Panc1 (cell line): ENCODE data around the gene MRPS34. TPM values are rescaled to one million over a fixed set of nuclear protein-coding genes. Genes with fewer than 3 reads are reported as not detected.

ENCODE experiments used
- ATAC-seq: fragments of 200-7000 bp; cut with Tn5 transposase; 2 replicates; pipeline ENCODE4 v1.9.1; 2020; ENCODE audit warnings: mild to moderate bottlenecking, moderate library complexity
- BruUV-seq: library from RNA; stranded (reverse); fragments of 400-500 nt; replicated peaks from 2 replicates; lab custom pipeline; 2021; lab: Mats Ljungman, UMichigan
- CTCF ChIA-PET: fragments of 300-600 bp; sonication (Branson Sonifier 250); formaldehyde crosslinking; loops from one replicate; lab custom pipeline; 2022; ENCODE audit warnings: antibody characterized with exemption; lab: Charles Lee
- POLR2A ChIA-PET: fragments of 300-600 bp; sonication (Branson Sonifier 250); formaldehyde crosslinking; loops from one replicate; lab custom pipeline; 2022; ENCODE audit warnings: antibody characterized with exemption; lab: Charles Lee
- DNase-seq: peaks from one replicate; pipeline ENCODE4 v3.0.0-alpha.2; 2010; ENCODE audit warnings: low read depth, low spot score
- H3K27ac ChIP-seq: 2 replicates; pipeline ENCODE4 v1.5.1; 2011; ENCODE audit warnings: mild to moderate bottlenecking, low read length, inconsistent platforms
- H3K27me3 ChIP-seq: fragments of 200-500 bp; sonication (Bioruptor generic); 2 replicates; pipeline ENCODE4 v1.6.0; 2014; ENCODE audit warnings: low read length, inconsistent platforms; ENCODE audit not compliant: control insufficient read depth, insufficient read depth
- H3K36me3 ChIP-seq: fragments of 200-500 bp; sonication (Bioruptor generic); 2 replicates; pipeline ENCODE4 v1.5.1; 2014; ENCODE audit warnings: inconsistent platforms, mild to moderate bottlenecking, low read length, moderate library complexity; ENCODE audit not compliant: control insufficient read depth, insufficient read depth
- H3K4me1 ChIP-seq: 2 replicates; pipeline ENCODE4 v1.5.1; 2011; ENCODE audit warnings: inconsistent platforms, mild to moderate bottlenecking, low read length, moderate library complexity; ENCODE audit not compliant: control insufficient read depth, insufficient read depth
- H3K4me3 ChIP-seq, 2 experiments: 2 replicates each; pipeline ENCODE4 v1.5.1; 2011 to 2012; ENCODE audit warnings: low read depth in 2 of 2, low read length in 2 of 2, mild to moderate bottlenecking in 2 of 2, inconsistent platforms in 1 of 2, moderate library complexity in 1 of 2
- H3K9me3 ChIP-seq: fragments of 200-500 bp; sonication (Bioruptor generic); 2 replicates; pipeline ENCODE4 v1.5.1; 2014; ENCODE audit warnings: low read depth, mild to moderate bottlenecking, inconsistent platforms, low read length, moderate library complexity; ENCODE audit not compliant: control insufficient read depth, insufficient read depth
- POLR2AphosphoS5 ChIP-seq: IDR thresholded peaks from 2 replicates; pipeline ENCODE4 v1.6.1; 2012; ENCODE audit warnings: mild to moderate bottlenecking, low read depth, low read length, moderate library complexity
- SIN3A ChIP-seq: IDR thresholded peaks from 2 replicates; pipeline ENCODE4 v1.6.1; 2012; ENCODE audit warnings: low read depth, mild to moderate bottlenecking, low read length, moderate library complexity, borderline replicate concordance; ENCODE audit not compliant: insufficient read depth
- in situ Hi-C: cut with HindIII; loops from 2 replicates; pipeline ENCODE4 v1.10.0; 2016; ENCODE audit warnings: low sequenced_read_pairs, low pct_unique_long_range_greater_than_20kb
- intact Hi-C: fragments of 100-400 bp; cut with micrococcal nuclease; formaldehyde crosslinking; loops from one replicate; pipeline ENCODE4 v1.10.0; 2022; ENCODE audit not compliant: unreplicated experiment
- total RNA-seq: library from RNA; stranded (reverse); gene quantifications from one replicate; pipeline ENCODE4 v1.2.1, GENCODE V29; 2021; ENCODE audit not compliant: unreplicated experiment
- TF ChIP-seq, protein P1 (sequence below), 2 experiments: IDR thresholded peaks; 2 replicates each; pipeline ENCODE4 v1.6.1; 2011 to 2012; ENCODE audit warnings: low read depth in 2 of 2, control low read depth in 1 of 2, low read length in 1 of 2, mild to moderate bottlenecking in 1 of 2, moderate library complexity in 1 of 2; ENCODE audit not compliant: insufficient read depth in 1 of 2
- TF ChIP-seq, protein P2 (sequence below): fragments of 450-650 bp; IDR thresholded peaks from 2 replicates; pipeline ENCODE4 v1.5.1; 2017; ENCODE audit warnings: mild to moderate bottlenecking

The MRPS34 gene
- total RNA-seq, 1 experiment from 2014 or later: 187 TPM

DNA sequence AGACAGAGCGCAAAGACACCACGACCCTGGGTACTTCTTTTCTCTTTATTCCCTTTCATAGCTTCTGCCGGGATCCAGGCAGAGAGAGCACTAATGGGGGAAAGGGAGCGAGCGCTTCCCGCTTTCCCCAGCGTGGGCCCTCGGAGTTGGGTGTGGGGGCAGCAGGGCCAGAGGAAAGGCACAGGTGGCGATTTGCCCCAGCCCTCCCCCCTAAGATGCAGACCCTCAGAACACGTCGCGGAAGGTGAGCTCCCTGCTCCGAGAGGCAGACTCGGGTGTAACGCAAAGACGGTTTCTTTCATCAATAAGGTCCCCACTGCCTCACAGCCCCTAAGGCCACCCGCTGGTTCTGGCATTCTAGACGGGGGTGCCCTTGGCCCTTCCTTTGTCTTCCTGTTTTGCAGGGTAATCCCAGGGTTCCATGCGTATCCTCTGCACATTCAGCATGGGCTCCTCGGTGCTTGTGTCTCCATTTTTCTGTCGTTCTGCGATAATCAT lies 1.0 kb downstream of the MRPS34 start:
- CTCF ChIA-PET: no interaction called here
- TF ChIP-seq, protein P1, sequence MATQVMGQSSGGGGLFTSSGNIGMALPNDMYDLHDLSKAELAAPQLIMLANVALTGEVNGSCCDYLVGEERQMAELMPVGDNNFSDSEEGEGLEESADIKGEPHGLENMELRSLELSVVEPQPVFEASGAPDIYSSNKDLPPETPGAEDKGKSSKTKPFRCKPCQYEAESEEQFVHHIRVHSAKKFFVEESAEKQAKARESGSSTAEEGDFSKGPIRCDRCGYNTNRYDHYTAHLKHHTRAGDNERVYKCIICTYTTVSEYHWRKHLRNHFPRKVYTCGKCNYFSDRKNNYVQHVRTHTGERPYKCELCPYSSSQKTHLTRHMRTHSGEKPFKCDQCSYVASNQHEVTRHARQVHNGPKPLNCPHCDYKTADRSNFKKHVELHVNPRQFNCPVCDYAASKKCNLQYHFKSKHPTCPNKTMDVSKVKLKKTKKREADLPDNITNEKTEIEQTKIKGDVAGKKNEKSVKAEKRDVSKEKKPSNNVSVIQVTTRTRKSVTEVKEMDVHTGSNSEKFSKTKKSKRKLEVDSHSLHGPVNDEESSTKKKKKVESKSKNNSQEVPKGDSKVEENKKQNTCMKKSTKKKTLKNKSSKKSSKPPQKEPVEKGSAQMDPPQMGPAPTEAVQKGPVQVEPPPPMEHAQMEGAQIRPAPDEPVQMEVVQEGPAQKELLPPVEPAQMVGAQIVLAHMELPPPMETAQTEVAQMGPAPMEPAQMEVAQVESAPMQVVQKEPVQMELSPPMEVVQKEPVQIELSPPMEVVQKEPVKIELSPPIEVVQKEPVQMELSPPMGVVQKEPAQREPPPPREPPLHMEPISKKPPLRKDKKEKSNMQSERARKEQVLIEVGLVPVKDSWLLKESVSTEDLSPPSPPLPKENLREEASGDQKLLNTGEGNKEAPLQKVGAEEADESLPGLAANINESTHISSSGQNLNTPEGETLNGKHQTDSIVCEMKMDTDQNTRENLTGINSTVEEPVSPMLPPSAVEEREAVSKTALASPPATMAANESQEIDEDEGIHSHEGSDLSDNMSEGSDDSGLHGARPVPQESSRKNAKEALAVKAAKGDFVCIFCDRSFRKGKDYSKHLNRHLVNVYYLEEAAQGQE (IDR thresholded peaks at IDR 0.05; ENCODE audit: insufficient read depth in 1 of 2, low read depth in 2 of 2, low read length in 1 of 2): no peak
- TF ChIP-seq POLR2AphosphoS5: peak; percentile 61; the same call in 1 of the 2 replicates
- DNase-seq: no peak
- Histone ChIP-seq H3K4me1 (peaks cover 36% of the 10 kb centered on the region), H3K27ac (peak overlapping the region; percentile 95), H3K36me3 (no peaks in the 10 kb centered on the region; the same call in 1 of the 2 replicates), H3K4me3 (peak overlapping the region; percentile 60 to 71), H3K27me3 (no peaks in the 10 kb centered on the region), H3K9me3 (no peaks in the 10 kb centered on the region)
- POLR2A ChIA-PET: no interaction called here
- intact Hi-C loops (loop anchor here (10.0 kb wide), 1 partner anchor 1087 kb away; the partner anchor contains the start of genes JMJD8 and STUB1), in situ Hi-C loops (no loop called here)
- TSS peak; percentile 98 for BruUV-seq
- ATAC-seq: no peak

DNA sequence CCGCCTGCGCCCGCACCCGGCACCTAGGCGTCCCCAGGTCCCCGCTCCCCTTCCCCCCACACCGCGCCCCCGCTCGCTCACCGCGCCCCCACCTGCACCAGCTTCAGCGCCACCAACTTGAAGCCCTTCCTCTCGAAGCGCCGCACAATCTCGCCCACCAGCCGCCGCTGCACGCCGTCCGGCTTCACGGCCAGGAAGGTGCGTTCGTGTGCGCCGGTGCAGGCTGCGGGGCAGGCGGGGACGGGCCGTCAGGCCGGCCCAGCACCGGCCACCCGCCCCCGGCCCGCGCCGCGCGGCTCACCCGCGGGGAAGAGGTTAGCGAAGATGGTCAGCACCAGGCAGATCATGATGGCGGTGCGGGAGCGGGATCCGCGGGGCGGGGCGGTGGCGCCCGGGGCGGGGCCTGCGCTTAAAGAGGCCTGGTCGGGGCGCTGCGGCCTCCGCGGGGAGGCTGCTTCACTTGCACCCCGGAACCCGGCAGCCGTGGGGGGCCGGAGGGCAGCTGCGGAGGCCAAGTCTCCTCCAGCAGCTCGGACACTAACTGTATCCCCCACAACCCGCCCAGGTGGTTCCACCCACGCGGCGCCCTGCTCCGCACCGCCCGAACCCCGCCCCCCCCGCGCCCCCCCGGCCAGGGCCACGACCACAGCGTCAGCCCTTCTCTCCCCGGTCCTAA lies 1.6 kb downstream of the MRPS34 start, which contains the start of gene NME3:
Gene NME3, minus strand, starts transcription at position 356 of the 676 bp plus-strand sequence. Its CDS starts 9 bp downstream, at position 347.
- POLR2A ChIA-PET: no interaction called here
- intact Hi-C loops: loop anchor here (10.0 kb wide), 1 partner anchor 1087 kb away; the partner anchor contains the start of genes JMJD8 and STUB1

More for the DNA sequence above, 1.6 kb downstream of the MRPS34 start, which contains the start of gene NME3:
- Histone ChIP-seq H3K36me3 (no peaks in the 10 kb centered on the region; the same call in 1 of the 2 replicates), H3K4me3 (peak within 1 kb of the TSS; percentile 60 to 71), H3K27me3 (no peaks in the 10 kb centered on the region), H3K4me1 (peaks cover 30% of the 10 kb centered on the region), H3K27ac (peak within 1 kb of the TSS; percentile 95), H3K9me3 (no peaks in the 10 kb centered on the region)
- no TSS peak for BruUV-seq
- in situ Hi-C loops: no loop called here
- no peak for DNase-seq
- peak; percentile 10; the same call in 1 of the 2 replicates for TF ChIP-seq SIN3A
- TF ChIP-seq, protein P2, sequence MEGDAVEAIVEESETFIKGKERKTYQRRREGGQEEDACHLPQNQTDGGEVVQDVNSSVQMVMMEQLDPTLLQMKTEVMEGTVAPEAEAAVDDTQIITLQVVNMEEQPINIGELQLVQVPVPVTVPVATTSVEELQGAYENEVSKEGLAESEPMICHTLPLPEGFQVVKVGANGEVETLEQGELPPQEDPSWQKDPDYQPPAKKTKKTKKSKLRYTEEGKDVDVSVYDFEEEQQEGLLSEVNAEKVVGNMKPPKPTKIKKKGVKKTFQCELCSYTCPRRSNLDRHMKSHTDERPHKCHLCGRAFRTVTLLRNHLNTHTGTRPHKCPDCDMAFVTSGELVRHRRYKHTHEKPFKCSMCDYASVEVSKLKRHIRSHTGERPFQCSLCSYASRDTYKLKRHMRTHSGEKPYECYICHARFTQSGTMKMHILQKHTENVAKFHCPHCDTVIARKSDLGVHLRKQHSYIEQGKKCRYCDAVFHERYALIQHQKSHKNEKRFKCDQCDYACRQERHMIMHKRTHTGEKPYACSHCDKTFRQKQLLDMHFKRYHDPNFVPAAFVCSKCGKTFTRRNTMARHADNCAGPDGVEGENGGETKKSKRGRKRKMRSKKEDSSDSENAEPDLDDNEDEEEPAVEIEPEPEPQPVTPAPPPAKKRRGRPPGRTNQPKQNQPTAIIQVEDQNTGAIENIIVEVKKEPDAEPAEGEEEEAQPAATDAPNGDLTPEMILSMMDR: no peak
- CTCF ChIA-PET: no interaction called here
- peak; percentile 48 for ATAC-seq
